Activated CD8-positive, alpha-beta T cell treated with anti-CD3 and anti-CD28 coated beads for 36 hours (primary cell): ENCODE measurements around the gene EYS. TPM values are rescaled to one million over a fixed set of nuclear protein-coding genes. Genes with fewer than 3 reads are reported as not detected.

Experiments used
- ATAC-seq: fragments of 200-7000 bp; cut with Tn5 transposase; one replicate; pipeline ENCODE4 v1.10.0; 2021; ENCODE audit warnings: mild to moderate bottlenecking, moderate library complexity
- CTCF ChIA-PET: fragments of 350-600 bp; sonication (Branson Sonifier 250); formaldehyde crosslinking; loops from one replicate; lab custom pipeline; 2021; ENCODE audit warnings: antibody characterized with exemption; lab: Charles Lee
- POLR2A ChIA-PET: fragments of 350-600 bp; sonication (Branson Sonifier 250); formaldehyde crosslinking; loops from one replicate; lab custom pipeline; 2021; ENCODE audit warnings: antibody characterized with exemption; lab: Charles Lee
- DNase-seq: peaks from one replicate; pipeline ENCODE4 v3.0.0-alpha.2; 2020
- H3K27ac Mint-ChIP-seq: one replicate; pipeline ENCODE4 v1.8.0; 2021; ENCODE audit warnings: mild to moderate bottlenecking, mixed read lengths
- H3K27me3 Mint-ChIP-seq: one replicate; pipeline ENCODE4 v1.8.0; 2021; ENCODE audit warnings: mixed read lengths
- H3K36me3 Mint-ChIP-seq: one replicate; pipeline ENCODE4 v1.8.0; 2021; ENCODE audit warnings: low read depth, mixed read lengths
- H3K4me1 Mint-ChIP-seq: one replicate; pipeline ENCODE4 v1.8.0; 2021; ENCODE audit warnings: low read depth, mixed read lengths
- H3K4me3 Mint-ChIP-seq: one replicate; pipeline ENCODE4 v1.8.0; 2021; ENCODE audit warnings: mild to moderate bottlenecking, moderate library complexity, mixed read lengths
- H3K9me3 Mint-ChIP-seq: one replicate; pipeline ENCODE4 v1.8.0; 2021; ENCODE audit warnings: mixed read lengths
- CTCF ChIP-seq: fragments of 200-600 bp; IDR thresholded peaks from one replicate; pipeline ENCODE4 v1.8.0; 2022; ENCODE audit warnings: antibody characterized with exemption, mild to moderate bottlenecking
- intact Hi-C: fragments of 100-400 bp; cut with micrococcal nuclease; formaldehyde crosslinking; loops from one replicate; pipeline ENCODE4 v1.10.0; 2022
- total RNA-seq, 2 experiments: library from RNA; stranded (reverse); gene quantifications; one replicate each; pipeline ENCODE4 v1.2.3, GENCODE V29; 2021

The EYS gene
- total RNA-seq, 2 experiments from 2014 or later: not detected

GRCh38 chr6:64146094-64146493, 1560.9 kb downstream of the EYS start:
- Mint-ChIP-seq H3K27ac (no peak overlapping the region), H3K4me1 (no peaks in the 10 kb centered on the region), H3K27me3 (no peaks in the 10 kb centered on the region), H3K4me3 (no peak overlapping the region), H3K9me3 (peaks cover 3% of the 10 kb centered on the region), H3K36me3 (no peaks in the 10 kb centered on the region)
- intact Hi-C loops: no loop called here
- DNase-seq: no peak
- ChIA-PET CTCF (no interaction called here), POLR2A (no interaction called here)
- ATAC-seq: no peak
- TF ChIP-seq CTCF: no peak

- no peak for ATAC-seq
- POLR2A ChIA-PET: no interaction called here
- H3K27me3 Mint-ChIP-seq: no peaks in the 10 kb centered on the region
- no peaks in the 10 kb centered on the region for H3K36me3 Mint-ChIP-seq
- intact Hi-C loops: no loop called here
- no peaks in the 10 kb centered on the region for H3K4me1 Mint-ChIP-seq
- no peak for TF ChIP-seq CTCF
- CTCF ChIA-PET: no interaction called here
- no peak overlapping the region for H3K4me3 Mint-ChIP-seq
- peaks cover 3% of the 10 kb centered on the region for H3K9me3 Mint-ChIP-seq
- no peak for DNase-seq
- no peak overlapping the region for H3K27ac Mint-ChIP-seq
These were observed 1561.4 kb downstream of the EYS start for GRCh38 chr6:64145658-64146057.

- intact Hi-C loops: no loop called here
- TF ChIP-seq CTCF: no peak
- no peaks in the 10 kb centered on the region for H3K36me3 Mint-ChIP-seq
- DNase-seq (no peak), ATAC-seq (no peak)
- peaks cover 2% of the 10 kb centered on the region for H3K9me3 Mint-ChIP-seq
- no peaks in the 10 kb centered on the region for H3K4me1 Mint-ChIP-seq
- ChIA-PET POLR2A (no interaction called here), CTCF (no interaction called here)
- H3K27ac Mint-ChIP-seq: no peak overlapping the region
- H3K27me3 Mint-ChIP-seq: no peaks in the 10 kb centered on the region
- H3K4me3 Mint-ChIP-seq: no peak overlapping the region
These were observed 1563.9 kb downstream of the EYS start for GRCh38 chr6:64143101-64143500.

DNA sequence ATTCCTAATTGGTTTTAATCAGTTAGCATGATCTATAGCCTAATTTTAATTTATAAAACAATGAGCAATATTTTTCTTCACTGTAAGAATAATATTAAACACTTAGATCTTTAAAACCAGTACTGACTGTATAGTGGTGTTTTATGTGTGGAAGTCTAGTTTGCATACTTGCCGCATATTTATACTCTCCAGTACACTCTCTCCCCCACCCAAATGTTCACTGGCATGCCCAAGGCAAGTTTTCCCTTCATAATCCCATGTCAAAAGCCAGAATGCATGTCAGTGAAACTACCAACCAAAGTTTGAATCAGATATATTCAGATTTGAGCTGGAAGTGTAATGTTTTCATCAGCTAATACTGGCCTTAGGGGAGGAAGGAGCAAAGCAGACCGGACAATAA, 1565.3 kb downstream of the EYS start:
- intact Hi-C loops: no loop called here

More for the DNA sequence above, 1565.3 kb downstream of the EYS start:
- Mint-ChIP-seq H3K4me1 (no peaks in the 10 kb centered on the region), H3K4me3 (no peak overlapping the region), H3K9me3 (peaks cover 5% of the 10 kb centered on the region), H3K36me3 (no peaks in the 10 kb centered on the region), H3K27ac (no peak overlapping the region), H3K27me3 (no peaks in the 10 kb centered on the region)
- ChIA-PET POLR2A (no interaction called here), CTCF (no interaction called here)
- DNase-seq (no peak), ATAC-seq (no peak)
- no peak for TF ChIP-seq CTCF
